GM19043 (cell line): ENCODE results near the gene TYRO3.
"Not testable (repeated sequence)": the region's sequence is repeated elsewhere in the genome, so short reads cannot be mapped to it uniquely, and the experiment has no call there.

Experiments used
- ATAC-seq: cut with Tn5 transposase; IDR thresholded peaks from one replicate; pipeline ENCODE4 v1.9.1; 2021; ENCODE audit warnings: low read depth; ENCODE audit not compliant: unreplicated experiment

Gene TYRO3

DNA sequence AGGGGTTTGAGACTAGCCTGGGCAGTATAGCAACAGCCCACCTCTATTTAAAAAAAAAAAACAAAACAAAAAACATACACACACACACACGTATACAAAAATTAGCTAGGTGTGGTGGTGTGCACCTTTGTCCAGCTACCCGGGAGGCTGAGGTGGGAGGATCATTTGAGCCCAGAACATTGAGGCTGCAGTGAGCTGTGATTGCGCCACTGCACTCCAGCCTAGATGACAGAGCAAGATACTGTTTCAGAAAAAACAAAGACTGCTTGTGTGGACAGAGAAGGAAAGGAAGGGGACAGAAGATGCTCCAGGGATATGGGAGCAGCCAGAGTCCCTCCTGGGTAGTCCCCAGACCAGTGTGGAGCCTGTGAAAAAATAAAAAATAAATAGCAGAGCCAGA lies 12.9 kb downstream of the TYRO3 start:
- ATAC-seq, result no peak

DNA sequence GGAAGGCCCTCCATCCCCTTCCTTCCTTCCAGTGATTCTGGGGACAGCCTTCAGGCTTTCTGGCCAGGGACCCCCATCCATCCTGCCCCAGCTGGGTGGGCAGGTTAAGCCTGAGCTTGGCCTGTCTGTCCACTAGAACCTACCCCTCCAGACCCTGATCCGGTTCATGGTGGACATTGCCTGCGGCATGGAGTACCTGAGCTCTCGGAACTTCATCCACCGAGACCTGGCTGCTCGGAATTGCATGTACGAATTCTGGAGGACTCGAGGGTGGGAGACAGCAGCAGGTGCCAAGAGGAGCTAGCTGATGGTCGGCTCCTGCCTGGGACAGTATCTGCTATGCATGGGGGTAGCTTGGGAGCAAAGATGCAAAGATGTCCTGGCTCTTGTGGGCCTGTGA lies 13.9 kb downstream of the TYRO3 start:
- no peak for ATAC-seq

DNA sequence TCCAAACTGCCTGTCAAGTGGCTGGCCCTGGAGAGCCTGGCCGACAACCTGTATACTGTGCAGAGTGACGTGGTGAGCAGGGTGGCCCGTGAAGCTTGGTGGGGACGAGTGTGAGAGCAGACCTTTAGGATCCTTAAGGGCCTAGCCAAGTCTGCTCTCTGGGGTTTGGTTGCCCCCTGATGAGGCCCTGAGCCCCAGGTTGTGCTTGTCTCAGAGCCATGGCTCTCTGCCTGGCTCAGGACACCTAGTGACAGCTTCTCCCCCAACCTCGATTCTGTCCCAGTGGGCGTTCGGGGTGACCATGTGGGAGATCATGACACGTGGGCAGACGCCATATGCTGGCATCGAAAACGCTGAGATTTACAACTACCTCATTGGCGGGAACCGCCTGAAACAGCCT lies 14.4 kb downstream of the TYRO3 start:
- ATAC-seq, result no peak

GRCh38 chr15:41574158-41574557 lies 15.1 kb downstream of the TYRO3 start:
- ATAC-seq, result no peak

GRCh38 chr15:41575282-41575681 lies 16.3 kb downstream of the TYRO3 start:
- no peak for ATAC-seq

DNA sequence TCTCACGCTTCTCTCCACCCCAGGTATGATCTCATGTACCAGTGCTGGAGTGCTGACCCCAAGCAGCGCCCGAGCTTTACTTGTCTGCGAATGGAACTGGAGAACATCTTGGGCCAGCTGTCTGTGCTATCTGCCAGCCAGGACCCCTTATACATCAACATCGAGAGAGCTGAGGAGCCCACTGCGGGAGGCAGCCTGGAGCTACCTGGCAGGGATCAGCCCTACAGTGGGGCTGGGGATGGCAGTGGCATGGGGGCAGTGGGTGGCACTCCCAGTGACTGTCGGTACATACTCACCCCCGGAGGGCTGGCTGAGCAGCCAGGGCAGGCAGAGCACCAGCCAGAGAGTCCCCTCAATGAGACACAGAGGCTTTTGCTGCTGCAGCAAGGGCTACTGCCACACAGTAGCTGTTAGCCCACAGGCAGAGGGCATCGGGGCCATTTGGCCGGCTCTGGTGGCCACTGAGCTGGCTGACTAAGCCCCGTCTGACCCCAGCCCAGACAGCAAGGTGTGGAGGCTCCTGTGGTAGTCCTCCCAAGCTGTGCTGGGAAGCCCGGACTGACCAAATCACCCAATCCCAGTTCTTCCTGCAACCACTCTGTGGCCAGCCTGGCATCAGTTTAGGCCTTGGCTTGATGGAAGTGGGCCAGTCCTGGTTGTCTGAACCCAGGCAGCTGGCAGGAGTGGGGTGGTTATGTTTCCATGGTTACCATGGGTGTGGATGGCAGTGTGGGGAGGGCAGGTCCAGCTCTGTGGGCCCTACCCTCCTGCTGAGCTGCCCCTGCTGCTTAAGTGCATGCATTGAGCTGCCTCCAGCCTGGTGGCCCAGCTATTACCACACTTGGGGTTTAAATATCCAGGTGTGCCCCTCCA lies 19.1 kb downstream of the TYRO3 start:
- ATAC-seq, result no peak

DNA sequence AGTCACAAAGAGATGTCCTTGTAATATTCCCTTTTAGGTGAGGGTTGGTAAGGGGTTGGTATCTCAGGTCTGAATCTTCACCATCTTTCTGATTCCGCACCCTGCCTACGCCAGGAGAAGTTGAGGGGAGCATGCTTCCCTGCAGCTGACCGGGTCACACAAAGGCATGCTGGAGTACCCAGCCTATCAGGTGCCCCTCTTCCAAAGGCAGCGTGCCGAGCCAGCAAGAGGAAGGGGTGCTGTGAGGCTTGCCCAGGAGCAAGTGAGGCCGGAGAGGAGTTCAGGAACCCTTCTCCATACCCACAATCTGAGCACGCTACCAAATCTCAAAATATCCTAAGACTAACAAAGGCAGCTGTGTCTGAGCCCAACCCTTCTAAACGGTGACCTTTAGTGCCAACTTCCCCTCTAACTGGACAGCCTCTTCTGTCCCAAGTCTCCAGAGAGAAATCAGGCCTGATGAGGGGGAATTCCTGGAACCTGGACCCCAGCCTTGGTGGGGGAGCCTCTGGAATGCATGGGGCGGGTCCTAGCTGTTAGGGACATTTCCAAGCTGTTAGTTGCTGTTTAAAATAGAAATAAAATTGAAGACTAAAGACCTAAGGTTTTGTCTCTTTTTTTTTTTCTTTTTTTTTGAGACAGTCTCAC lies 19.8 kb downstream of the TYRO3 start:
- ATAC-seq, result no peak

GRCh38 chr15:41581110-41581509 lies 22.1 kb downstream of the TYRO3 start:
- ATAC-seq, result no peak

- no peak for ATAC-seq
These were observed 24.8 kb downstream of the TYRO3 start for GRCh38 chr15:41583795-41584194.

- no peak for ATAC-seq
These were observed 25.7 kb downstream of the TYRO3 start for GRCh38 chr15:41584636-41585126.

DNA sequence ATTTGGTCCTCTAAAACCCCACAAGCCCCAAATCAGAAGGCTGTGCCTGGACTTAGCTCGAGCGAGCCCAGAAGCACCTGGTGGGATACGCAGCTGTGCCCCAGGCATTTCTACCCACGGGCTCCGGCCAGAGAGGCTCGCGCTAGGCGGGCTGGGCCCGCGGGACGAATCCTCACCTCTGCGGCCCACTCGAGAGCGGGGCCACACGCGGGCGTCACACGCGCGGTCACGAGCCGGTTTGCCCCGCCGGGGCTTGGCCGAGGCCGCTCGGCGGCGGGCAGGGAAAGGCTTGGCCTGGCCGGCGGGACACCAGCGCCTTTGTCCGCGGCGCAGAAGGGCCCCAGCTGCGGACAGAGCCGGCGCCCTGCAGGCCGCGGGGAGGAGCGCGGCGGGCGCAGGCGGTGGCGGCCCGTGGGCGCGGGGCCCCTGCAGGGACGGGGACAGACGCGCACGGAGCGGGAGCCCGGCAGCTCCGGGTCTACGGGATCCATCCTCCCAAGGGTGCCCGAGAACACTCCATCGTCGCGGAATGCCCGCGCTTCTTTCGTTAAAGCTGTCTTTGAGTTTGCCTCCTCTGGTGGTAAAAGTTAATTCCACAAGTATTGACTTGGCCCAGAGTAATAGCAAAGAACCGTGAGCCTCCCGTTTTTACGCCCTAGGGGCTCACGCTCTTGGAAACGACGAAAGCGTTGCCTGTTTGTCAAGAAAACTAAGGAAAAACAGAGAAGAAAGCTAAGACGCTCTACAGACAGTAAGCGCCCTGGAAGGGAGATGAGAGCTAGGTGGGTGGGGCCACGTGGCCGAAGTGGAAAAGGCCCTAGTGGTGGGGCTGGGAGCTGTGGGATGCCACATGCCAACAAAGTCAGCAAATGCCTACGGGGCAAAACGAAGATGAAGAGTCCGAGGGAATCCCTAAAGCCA lies 26.4 kb downstream of the TYRO3 start:
- no peak for ATAC-seq

- not testable (repeated sequence) for ATAC-seq
These were observed 27.7 kb downstream of the TYRO3 start for GRCh38 chr15:41586531-41587282.

GRCh38 chr15:41589018-41589417 lies 30.0 kb downstream of the TYRO3 start:
- not testable (repeated sequence) for ATAC-seq

DNA sequence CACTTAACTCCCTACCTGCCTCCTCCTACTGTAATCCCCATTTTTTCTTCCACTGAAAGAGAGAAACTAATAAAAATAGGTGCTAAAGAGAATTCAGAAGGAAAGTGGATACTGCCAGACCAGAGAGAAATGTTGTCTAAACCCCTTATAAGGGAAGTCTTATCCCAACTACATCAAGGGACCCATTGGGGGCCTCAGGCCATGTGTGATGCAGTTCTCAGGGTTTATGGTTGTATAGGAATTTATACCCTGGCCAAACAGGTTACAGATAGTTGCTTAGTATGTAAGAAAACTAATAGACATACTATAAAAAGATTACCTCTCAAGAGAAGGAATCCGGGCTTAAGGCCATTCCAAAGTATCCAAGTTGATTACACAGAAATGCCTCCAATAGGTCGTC lies 30.6 kb downstream of the TYRO3 start:
- ATAC-seq, result not testable (repeated sequence)

DNA sequence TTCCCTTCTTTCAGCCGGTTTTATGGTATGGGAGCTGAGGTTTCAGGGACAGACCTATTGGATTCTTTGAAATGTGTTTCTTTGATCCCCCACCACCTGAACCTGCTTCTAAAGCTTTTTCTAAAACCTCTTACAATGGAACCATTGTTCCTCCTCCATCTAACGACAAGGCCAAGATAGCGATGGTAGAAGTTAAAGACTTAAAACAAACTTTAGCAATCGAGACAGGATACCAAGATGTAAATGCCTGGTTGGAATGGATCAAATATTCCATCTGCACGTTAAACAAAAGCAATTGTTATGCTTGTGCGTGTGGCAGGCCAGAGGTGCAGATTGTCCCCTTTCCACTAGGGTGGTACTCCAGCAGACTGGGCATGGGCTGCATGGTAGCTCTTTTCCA lies 32.2 kb downstream of the TYRO3 start:
- not testable (repeated sequence) for ATAC-seq

GRCh38 chr15:41592718-41593117 lies 33.7 kb downstream of the TYRO3 start:
- not testable (repeated sequence) for ATAC-seq

GRCh38 chr15:41594801-41595746 lies 36.1 kb downstream of the TYRO3 start:
- ATAC-seq, result no peak

- ATAC-seq, result no peak
These were observed 38.0 kb downstream of the TYRO3 start for GRCh38 chr15:41596972-41597371.

- no peak for ATAC-seq
These were observed 38.8 kb downstream of the TYRO3 start for GRCh38 chr15:41597787-41598186.
